ENCODE data around the gene KIF16B. TPM values are rescaled to one million over a fixed set of nuclear protein-coding genes. Genes with fewer than 3 reads are reported as not detected.

Gene KIF16B
- total and polyA plus RNA-seq, 2 of the 8 experiments (the other 6 are each of a cell fraction or from before 2014, with no cell fraction given), result 3.0 to 9.2 TPM

DNA sequence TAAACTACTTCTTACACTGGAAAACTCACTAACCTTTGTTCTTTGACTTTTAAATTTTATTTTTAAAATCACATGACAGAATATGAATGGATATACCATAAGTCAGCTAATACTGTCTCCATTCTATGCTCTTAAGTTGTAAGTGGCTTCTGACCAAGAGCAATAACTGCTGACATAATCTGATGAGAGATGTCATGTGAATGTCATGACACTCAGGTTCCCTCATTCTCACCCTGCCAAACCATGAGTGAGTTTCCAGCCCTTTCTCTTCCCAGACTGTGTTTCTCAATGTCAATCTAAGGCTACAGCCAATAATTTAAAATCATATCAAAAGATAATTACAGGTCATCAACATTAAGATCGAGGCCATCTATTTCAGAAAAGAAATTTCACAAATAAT is 39.7 kb downstream of the KIF16B start:
- Histone ChIP-seq H4K8ac (ENCODE audit: extremely low read depth, insufficient read depth, low read length) (no peak overlapping the region), H3K4me3 (ENCODE audit: extremely low read depth in 1 of 4, insufficient read depth in 2 of 4, low read depth in 3 of 4, low read length in 4 of 4) (no peak overlapping the region), H3K36me3 (ENCODE audit: control insufficient read depth in 2 of 4, insufficient read depth in 4 of 4, low read length in 3 of 4) (no peaks in the 10 kb centered on the region), H4K20me1 (replicated peaks in 1 of 2; ENCODE audit: control insufficient read depth in 1 of 2, insufficient read depth in 2 of 2, low read length in 2 of 2) (no peaks in the 10 kb centered on the region), H3K27me3 (replicated peaks in 1 of 4; ENCODE audit: control insufficient read depth in 3 of 4, extremely low read depth in 1 of 4, insufficient read depth in 3 of 4, low read length in 3 of 4) (no peaks in the 10 kb centered on the region), H3K4ac (replicated peaks; ENCODE audit: insufficient read length, low read depth, low read length) (no peak overlapping the region), H3K14ac (ENCODE audit: insufficient read length) (no peak overlapping the region), H3K56ac (replicated peaks; ENCODE audit: insufficient read length, low read depth, low read length) (no peak overlapping the region), H3K9ac (replicated peaks in 1 of 4; ENCODE audit: extremely low read depth in 1 of 4, low read depth in 3 of 4, low read length in 3 of 4) (no peak overlapping the region), H3K9me3 (ENCODE audit: insufficient read depth in 2 of 2, low read depth in 1 of 2, low read length in 1 of 2) (no peaks in the 10 kb centered on the region), H3K27ac (ENCODE audit: low read depth, low read length) (no peak overlapping the region), H2BK5ac (ENCODE audit: low read depth, low read length) (no peak overlapping the region), H4K91ac (replicated peaks; ENCODE audit: insufficient read length, low read length) (no peak overlapping the region), H3K4me2 (ENCODE audit: insufficient read depth in 1 of 2, low read depth in 2 of 2, low read length in 2 of 2) (no peak overlapping the region), H3K23ac (ENCODE audit: insufficient read length) (no peak overlapping the region), H2BK12ac (ENCODE audit: low read depth, low read length) (no peak overlapping the region), H3K18ac (ENCODE audit: extremely low read depth, low read length) (no peak overlapping the region), H2BK20ac (ENCODE audit: low read length) (no peak overlapping the region), H2BK120ac (replicated peaks; ENCODE audit: low read depth, low read length) (no peak overlapping the region), H3K79me1 (ENCODE audit: low read depth, low read length) (no peaks in the 10 kb centered on the region), H2AK5ac (ENCODE audit: low read depth, low read length) (no peak overlapping the region), H2BK15ac (ENCODE audit: low read length) (no peak overlapping the region), H2AFZ (ENCODE audit: low read length) (no peak overlapping the region), H3K4me1 (replicated peaks in 1 of 4; ENCODE audit: control insufficient read depth in 3 of 4, insufficient read depth in 4 of 4, low read length in 3 of 4) (peaks cover 0 to 3% (median 0%) of the 10 kb centered on the region in 4 experiments; a peak in 1 of 7 replicates), H3K23me2 (ENCODE audit: low read depth, low read length) (no peaks in the 10 kb centered on the region), H3K79me2 (ENCODE audit: control insufficient read depth in 1 of 2, insufficient read depth in 2 of 2, low read length in 2 of 2) (peaks cover 0 to 2% of the 10 kb centered on the region in 2 experiments; a peak in 1 of 4 replicates), H4K5ac (ENCODE audit: insufficient read length, low read depth, low read length) (no peak overlapping the region)
- FAIRE-seq (no peak), DNase-seq (ENCODE audit: low read depth in 1 of 2, low spot score in 2 of 2) (no peak)
- CTCF ChIA-PET (ENCODE audit: partially characterized antibody), result interaction anchor here (0.7 to 1.2 kb wide), 2 partner anchors 13 to 19 kb away, joined by 3 read pairs; no protein-coding TSS in a partner anchor
- POLR2A ChIA-PET (ENCODE audit: partially characterized antibody), result no interaction called here
- 86% methylated on average over 1 of the region's 1 CpG; no CpG with 5 or more reads in 1 of the 2 experiments for WGBS, 2 experiments (ENCODE audit: extremely low coverage in 1 of 2, insufficient coverage in 1 of 2, insufficient read length in 1 of 2, insufficient replicate concordance in 2 of 2, low coverage in 1 of 2, low lambda C conversion rate in 2 of 2, missing lambda C conversion rate in 1 of 2)
- TF ChIP-seq BCL11A (IDR thresholded peaks at IDR 0.05; ENCODE audit: low read depth in 2 of 2, low read length in 2 of 2) (no peak), BRCA1 (IDR thresholded peaks at IDR 0.05; ENCODE audit: low read depth, low read length) (no peak), BACH1 (IDR thresholded peaks at IDR 0.05; ENCODE audit: low read length) (no peak), TEAD4 (IDR thresholded peaks at IDR 0.05; ENCODE audit: low read depth, low read length) (no peak)

All from H1 (cell line).